DND-41 (cell line): ENCODE results near the gene PSMD12.

Source experiments
- EZH2 ChIP-seq: IDR thresholded peaks from 3 replicates; pipeline ENCODE4 v1.6.1; 2012; ENCODE audit warnings: borderline replicate concordance, low read depth, mild to moderate bottlenecking, moderate library complexity, low read length, inconsistent platforms; ENCODE audit not compliant: severe bottlenecking
- TF ChIP-seq, protein P1 (sequence below): IDR thresholded peaks from 2 replicates; pipeline ENCODE4 v1.5.1; 2012; ENCODE audit warnings: borderline replicate concordance, low read length, moderate library complexity, mild to moderate bottlenecking; ENCODE audit not compliant: poor library complexity, severe bottlenecking; ENCODE audit errors: extremely low read depth

DNA sequence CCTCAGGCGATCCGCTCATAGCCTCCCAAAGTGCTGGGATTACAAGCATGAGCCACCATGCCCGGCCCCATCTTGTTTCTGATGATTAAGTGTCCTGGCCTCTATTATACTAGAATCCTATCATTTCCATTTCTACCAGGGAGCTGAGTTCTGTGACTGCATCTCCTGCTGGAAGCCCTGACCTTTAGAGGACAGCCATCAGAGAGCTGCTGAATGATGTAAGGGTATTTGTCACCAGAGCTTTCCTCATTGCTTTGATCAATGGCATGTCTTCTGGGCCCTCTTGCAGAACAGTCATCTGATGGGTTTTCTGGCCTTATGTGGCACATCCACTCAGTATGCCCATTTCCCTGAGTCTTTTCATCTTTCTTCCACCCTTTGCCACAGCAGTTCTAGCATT lies 39.9 kb downstream of the PSMD12 start:
- TF ChIP-seq, protein P1, sequence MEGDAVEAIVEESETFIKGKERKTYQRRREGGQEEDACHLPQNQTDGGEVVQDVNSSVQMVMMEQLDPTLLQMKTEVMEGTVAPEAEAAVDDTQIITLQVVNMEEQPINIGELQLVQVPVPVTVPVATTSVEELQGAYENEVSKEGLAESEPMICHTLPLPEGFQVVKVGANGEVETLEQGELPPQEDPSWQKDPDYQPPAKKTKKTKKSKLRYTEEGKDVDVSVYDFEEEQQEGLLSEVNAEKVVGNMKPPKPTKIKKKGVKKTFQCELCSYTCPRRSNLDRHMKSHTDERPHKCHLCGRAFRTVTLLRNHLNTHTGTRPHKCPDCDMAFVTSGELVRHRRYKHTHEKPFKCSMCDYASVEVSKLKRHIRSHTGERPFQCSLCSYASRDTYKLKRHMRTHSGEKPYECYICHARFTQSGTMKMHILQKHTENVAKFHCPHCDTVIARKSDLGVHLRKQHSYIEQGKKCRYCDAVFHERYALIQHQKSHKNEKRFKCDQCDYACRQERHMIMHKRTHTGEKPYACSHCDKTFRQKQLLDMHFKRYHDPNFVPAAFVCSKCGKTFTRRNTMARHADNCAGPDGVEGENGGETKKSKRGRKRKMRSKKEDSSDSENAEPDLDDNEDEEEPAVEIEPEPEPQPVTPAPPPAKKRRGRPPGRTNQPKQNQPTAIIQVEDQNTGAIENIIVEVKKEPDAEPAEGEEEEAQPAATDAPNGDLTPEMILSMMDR = no peak
- no peak for TF ChIP-seq EZH2
